MM.1S (cell line): Measurements from ENCODE around the gene CD80.

ENCODE experiments used
- CTCF ChIP-seq: fragments of 300-600 bp; sonication (generic); IDR thresholded peaks from 2 replicates; pipeline ENCODE4 v1.5.1; 2016; ENCODE audit warnings: antibody characterized with exemption, low read length, mixed read lengths
- EZH2 ChIP-seq: fragments of 300-600 bp; sonication (generic); optimal IDR thresholded peaks from 2 replicates; pipeline ENCODE3; 2017; ENCODE audit warnings: low read depth, mild to moderate bottlenecking, antibody characterized with exemption, low read length, mixed read lengths

GRCh38 chr3:119500901-119501300 is 58.5 kb downstream of the CD80 start:
- no peak for TF ChIP-seq EZH2
- TF ChIP-seq CTCF: no peak
